Lower leg skin (tissue), 3 donors: ENCODE measurements around the gene INTS14.

Experiments used
- POLR2A ChIP-seq, 2 donors: fragments of 450-650 bp; IDR thresholded peaks; one replicate each; pipeline ENCODE4 v1.6.1; 2016 to 2017; ENCODE audit warnings: antibody characterized with exemption in 2 of 2, mild to moderate bottlenecking in 1 of 2, moderate library complexity in 1 of 2
- TF ChIP-seq, protein P1 (sequence below), 3 donors: fragments of 450-650 bp; IDR thresholded peaks; one replicate each; pipeline ENCODE4 v1.5.1; 2016; ENCODE audit warnings: antibody characterized with exemption in 3 of 3, mild to moderate bottlenecking in 3 of 3, moderate library complexity in 2 of 3

DNA sequence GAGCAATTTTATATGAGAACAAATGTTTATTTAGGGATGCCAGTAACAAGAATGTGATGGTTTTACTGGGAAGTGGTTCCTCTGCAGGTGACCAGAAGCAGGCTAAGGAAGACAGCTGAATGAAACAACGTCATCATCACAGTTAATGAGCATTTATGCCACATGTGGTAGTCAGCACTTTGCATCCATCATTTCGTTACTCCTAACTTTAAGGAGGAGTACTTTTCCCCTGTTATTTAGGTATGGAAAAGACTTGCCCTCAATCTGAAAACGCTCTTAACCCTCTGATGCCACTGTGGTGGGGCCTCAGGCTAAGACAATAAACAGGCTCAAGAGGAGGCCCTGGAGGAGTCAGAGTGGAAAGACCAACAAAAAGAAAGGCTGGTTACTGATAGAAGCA lies 31.2 kb downstream of the INTS14 start:
- TF ChIP-seq, protein P1, sequence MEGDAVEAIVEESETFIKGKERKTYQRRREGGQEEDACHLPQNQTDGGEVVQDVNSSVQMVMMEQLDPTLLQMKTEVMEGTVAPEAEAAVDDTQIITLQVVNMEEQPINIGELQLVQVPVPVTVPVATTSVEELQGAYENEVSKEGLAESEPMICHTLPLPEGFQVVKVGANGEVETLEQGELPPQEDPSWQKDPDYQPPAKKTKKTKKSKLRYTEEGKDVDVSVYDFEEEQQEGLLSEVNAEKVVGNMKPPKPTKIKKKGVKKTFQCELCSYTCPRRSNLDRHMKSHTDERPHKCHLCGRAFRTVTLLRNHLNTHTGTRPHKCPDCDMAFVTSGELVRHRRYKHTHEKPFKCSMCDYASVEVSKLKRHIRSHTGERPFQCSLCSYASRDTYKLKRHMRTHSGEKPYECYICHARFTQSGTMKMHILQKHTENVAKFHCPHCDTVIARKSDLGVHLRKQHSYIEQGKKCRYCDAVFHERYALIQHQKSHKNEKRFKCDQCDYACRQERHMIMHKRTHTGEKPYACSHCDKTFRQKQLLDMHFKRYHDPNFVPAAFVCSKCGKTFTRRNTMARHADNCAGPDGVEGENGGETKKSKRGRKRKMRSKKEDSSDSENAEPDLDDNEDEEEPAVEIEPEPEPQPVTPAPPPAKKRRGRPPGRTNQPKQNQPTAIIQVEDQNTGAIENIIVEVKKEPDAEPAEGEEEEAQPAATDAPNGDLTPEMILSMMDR (IDR thresholded peaks at IDR 0.05) = no peak
- no peak for TF ChIP-seq POLR2A (IDR thresholded peaks at IDR 0.05)
